Germinal center (tissue), 1 donor: ENCODE data around the gene EFNA5.

Experiments
- DNase-seq: peaks from one replicate; pipeline ENCODE4 v3.0.0; 2012; ENCODE audit warnings: mixed read lengths, low spot score

The EFNA5 gene

DNA sequence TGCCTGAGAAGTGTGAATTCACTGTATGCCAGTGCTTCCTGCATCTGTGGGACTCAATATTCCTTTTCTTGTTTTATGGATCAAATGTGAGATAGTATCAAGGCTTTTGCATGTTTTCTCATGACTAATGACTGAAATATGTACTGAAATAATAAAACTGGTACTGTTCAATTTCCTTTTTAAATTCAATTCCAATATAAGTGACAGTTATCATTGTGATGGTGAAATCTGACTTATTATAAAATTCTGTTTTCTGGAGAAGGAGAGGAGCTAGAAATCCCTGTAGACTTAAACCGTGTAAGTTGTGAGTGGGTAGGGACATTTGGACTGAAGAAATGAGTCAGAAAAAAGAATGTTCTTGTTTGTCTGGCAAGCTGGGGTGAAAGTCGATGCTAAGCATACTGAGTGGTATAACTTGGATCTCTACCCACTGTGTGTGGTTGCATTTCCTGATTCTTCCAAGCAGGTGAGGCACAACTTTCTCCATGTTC, 245.2 kb downstream of the EFNA5 start:
- DNase-seq: no peak

GRCh38 chr5:107424491-107424890, 246.2 kb downstream of the EFNA5 start:
- DNase-seq: no peak

DNA sequence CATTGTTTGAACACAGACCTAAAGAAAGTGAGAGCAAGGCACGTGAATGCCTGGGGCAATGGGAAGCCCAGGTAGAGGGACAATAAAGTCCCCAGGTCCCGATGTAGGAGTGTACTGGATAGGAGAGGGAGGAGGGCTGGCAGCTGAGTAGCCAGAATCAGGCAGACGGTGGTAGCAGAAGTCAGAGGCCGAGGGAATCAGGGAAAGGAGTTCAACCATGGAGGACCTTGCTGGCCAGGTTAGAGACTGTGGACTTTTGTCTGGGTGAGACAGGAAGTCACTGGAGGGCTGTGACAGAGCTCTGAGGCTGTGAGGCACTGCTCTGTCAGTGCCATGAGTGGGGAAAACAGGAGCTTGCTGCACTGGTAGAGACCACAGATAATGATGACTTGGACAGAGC, 248.2 kb downstream of the EFNA5 start:
- DNase-seq: no peak

DNA sequence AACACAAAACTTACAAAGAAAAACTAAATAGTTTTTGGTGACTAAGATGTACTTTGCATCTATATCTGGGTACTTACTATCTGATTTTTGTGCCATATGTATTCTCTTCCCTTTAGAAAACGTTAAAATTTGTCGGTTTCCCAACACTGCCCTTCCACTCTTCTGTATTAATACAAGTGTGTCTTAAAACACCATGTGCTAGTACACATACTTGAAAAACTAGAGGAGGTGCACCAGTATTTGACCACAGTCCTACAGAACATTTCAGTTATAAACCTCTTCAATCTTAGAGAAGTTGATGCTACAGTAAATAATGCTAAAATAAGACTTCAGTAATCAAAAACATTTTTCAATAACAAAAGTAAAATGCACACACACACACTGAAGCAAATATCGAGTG, 251.2 kb downstream of the EFNA5 start:
- no peak for DNase-seq

- no peak for DNase-seq
These were observed 251.8 kb downstream of the EFNA5 start for GRCh38 chr5:107418902-107419301.

DNA sequence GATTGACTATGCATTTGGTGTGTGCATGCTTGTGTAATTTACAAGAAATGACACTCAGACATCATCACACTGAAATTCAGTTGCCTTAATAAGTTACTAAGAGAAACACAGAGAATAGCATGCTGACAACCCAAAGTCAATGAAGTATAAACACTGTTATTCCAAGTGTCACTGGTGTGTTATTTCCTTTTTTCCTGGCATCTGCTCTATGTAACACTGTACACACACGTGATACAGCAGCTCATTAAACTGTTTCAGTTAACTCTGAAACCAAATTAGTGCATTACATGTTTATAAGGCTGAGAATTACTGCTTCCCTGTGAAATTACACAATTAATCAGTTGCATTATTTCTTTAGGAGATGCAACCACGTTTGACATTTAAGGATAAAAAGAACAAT, 252.7 kb downstream of the EFNA5 start:
- no peak for DNase-seq

DNA sequence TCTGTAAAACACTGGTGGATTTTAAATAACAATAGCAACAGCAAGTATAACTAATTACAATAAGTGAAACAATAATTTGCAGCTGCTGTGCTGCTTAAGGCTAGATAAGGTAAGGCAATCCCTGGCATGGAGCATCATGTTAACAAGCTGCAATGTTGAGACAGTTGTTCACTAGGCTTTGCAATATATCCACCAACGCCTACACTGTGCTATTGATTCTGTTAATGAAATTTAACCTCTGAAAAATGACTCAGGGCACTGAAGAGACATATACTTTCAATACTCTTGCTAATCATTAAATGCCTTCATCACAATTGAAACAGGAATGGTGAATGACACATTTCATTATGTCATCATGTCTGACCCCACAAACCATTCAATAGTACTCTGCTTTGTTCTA, 255.0 kb downstream of the EFNA5 start:
- DNase-seq: no peak

GRCh38 chr5:107414802-107415201, 255.9 kb downstream of the EFNA5 start:
- no peak for DNase-seq

DNA sequence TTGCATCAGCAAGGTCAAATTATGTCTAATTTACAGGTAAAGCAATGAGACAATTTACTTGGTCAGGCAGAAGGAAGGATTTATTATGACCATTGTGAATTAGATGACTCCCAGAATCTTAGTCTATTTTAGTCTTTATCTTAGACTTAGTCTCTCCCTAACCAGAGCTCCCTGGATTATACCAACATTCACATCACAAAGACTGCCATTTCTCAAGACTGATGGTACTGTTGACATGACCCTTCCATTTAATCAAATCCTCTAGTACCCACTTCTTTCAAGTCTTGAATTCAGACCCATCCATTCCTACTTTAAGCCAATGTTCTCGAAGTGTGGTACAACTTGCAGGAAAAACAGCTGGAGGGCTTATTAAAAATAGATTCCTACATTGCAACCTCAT, 257.0 kb downstream of the EFNA5 start:
- DNase-seq: no peak

- DNase-seq: no peak
These were observed 262.2 kb downstream of the EFNA5 start for GRCh38 chr5:107408564-107408963.

DNA sequence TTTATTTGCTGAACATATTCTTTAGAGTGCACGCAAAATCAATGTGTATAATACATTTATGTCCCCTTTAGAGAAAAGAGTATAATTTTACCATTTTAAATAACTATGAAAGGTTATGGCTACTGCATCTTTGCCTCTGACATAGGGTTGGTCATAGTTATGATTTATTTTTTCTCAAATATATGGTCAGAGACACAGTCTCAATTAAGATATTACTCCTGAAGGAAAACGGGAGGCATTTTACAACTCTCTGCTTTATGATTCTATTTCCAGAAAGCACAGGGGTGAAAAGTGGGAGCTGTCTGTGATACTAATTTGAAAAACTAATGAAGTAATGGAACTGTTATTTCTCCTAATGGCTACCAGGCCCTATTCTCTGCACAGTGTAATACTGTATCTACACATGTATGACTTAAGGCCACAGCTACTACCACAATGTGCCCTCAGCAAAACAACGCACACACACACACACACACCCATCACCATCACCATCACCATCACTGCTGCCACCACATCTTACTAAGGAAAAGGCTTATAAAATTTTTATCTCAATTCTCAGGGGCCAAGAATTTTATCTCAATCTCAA, 262.9 kb downstream of the EFNA5 start:
- no peak for DNase-seq

GRCh38 chr5:107404595-107405374, 266.0 kb downstream of the EFNA5 start:
- DNase-seq: no peak

- no peak for DNase-seq
These were observed 267.3 kb downstream of the EFNA5 start for GRCh38 chr5:107403228-107403953.

- DNase-seq: no peak
These were observed 268.1 kb downstream of the EFNA5 start for GRCh38 chr5:107402434-107403227.

DNA sequence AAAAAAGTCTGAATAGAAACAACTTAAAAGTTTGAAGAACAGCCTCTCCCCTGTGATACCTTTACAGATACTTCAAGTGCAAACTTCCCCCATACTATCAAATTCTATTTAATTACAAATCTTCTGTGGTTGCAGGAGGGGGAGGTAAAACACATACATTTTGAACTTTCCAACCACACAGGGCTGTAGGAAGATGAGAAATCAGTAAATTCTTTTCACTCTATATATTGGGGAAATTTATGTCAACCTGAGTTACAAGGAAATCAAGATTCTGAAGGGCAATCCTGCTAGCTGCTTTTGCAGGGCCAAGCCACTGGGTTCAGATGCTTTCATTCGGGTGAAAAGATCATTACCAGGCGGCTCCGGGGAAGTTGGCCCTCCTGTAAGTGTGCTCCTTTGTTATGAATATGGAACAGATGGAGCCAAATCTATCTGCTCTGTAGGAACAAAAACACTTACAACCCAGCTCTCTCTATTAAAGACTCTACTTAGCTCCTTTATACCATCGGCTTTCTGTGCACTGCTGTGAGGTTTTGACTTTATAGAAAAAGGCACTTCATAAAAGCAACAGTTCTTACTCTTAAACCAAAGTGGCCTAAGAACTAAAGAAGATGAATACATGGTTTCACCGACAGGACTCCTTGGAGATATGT, 269.1 kb downstream of the EFNA5 start:
- no peak for DNase-seq

DNA sequence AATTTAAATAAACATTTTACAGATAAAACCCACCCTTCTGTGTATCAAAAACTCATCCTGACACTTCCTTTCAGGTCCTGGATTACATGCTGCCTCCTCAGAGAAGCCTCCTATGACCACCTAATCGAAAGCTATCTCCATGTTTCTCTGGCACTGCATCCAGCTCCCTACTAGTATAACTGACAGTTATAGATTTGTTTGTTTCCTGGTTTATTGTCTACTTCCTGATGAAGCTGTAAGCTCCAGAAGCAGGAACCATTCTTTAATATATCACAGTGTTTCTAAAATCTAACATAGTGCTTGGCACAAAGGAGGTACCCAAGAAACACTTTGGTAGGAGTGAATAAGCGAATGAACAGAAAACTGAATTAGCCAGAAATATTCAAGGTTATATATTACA, 270.4 kb downstream of the EFNA5 start:
- DNase-seq: no peak

DNA sequence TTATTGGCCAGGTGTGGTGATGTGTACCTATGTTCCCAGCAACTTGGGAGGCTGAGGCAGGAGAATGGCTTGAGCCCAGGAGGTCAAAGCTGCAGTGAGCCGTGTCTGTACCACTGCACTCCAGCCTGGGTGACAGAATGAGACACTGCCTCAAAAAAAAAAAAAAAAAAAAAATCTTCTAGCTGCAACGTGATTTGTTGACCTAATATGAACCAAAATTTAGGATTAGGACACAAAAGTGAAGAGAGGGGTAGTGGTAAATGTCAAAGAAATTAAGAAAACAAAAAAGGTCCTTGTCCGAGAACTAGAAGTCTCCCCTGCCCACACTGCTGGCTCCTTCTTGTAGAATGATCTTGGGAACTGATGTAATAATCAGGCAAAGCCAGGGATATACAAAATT, 272.0 kb downstream of the EFNA5 start:
- no peak for DNase-seq

GRCh38 chr5:107396351-107396690, 274.4 kb downstream of the EFNA5 start:
- no peak for DNase-seq

DNA sequence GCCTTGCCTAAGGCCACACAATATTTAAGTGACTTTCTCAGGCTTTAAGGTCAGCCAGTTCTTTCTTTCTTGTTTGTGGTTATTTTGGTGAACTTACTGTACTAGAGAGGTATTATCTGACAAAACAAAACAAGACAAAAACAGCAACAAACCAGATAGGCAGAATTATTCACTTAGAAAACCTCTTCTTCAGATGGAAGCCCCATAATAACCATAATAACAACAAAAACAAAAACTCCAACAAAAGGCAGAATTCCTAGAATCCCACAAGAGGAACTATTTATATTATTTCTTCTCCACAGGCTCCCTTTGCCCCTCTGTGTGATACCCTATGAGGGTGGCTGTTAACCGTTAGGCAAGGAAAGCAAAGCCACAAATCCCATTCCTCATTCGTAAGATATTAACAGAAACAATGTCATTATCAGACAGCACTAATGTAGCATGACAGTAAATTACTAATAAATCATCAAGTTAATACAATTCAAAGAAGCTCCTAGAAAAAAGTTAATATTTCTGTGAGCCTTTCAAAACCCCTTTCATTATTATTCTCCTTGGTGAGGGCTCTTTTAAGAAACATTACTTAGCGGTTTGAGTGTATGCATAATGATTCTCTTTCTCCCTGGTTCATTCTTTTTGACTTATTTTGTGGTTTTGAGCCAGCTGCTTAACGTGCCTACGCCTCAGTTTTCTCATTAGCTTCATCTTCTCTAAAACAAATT, 274.9 kb downstream of the EFNA5 start:
- no peak for DNase-seq

- no peak for DNase-seq
These were observed 276.9 kb downstream of the EFNA5 start for GRCh38 chr5:107393851-107394250.

DNA sequence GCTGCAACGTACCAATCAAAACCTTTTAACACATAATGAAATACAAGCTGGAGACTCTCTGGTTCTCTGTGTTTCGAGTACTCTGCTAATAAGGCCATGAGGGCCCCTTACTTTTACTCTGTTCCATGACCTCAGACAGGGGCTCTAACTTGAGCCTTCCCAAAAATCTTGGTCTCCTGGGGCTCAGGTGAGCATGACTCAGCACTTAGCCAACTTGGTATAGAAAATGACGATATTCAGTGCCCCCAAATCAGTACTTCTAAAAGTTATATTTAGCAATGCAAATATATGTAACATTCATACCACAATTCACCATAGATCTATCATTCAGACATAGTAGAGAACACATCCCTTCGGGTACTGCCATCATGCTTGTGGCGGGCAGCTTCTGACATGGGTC, 278.9 kb downstream of the EFNA5 start:
- no peak for DNase-seq
